Endothelial cell of umbilical vein (primary cell): ENCODE data around the gene VAV3. TPM values are rescaled to one million over a fixed set of nuclear protein-coding genes. Genes with fewer than 3 reads are reported as not detected.

ENCODE experiments used
- BruUV-seq: library from RNA; stranded (reverse); fragments of 400-500 nt; replicated peaks from 2 replicates; lab custom pipeline; 2021; lab: Mats Ljungman, UMichigan
- CTCF ChIA-PET: fragments of 300-600, 350-600 bp; sonication (Branson Sonifier 250); formaldehyde crosslinking; loops from one replicate; lab custom pipeline; 2021; ENCODE audit warnings: antibody characterized with exemption, inconsistent platforms; lab: Charles Lee
- POLR2A ChIA-PET: fragments of 300-600, 350-600 bp; sonication (Branson Sonifier 250); formaldehyde crosslinking; loops from one replicate; lab custom pipeline; 2021; ENCODE audit warnings: antibody characterized with exemption, inconsistent platforms; lab: Charles Lee
- DNase-seq: peaks from one replicate; pipeline ENCODE4 v3.0.0-alpha.2; 2011; ENCODE audit warnings: low read depth, low spot score
- FAIRE-seq: peaks from 2 replicates; lab custom pipeline; 2011; peaks lifted over from hg19 to GRCh38; lab: Jason Lieb, UNC
- H2AFZ ChIP-seq: 2 replicates; pipeline ENCODE4 v1.6.0; 2012; ENCODE audit warnings: low read depth, low read length, control low read depth, inconsistent platforms
- H3K27ac ChIP-seq: 2 replicates; pipeline ENCODE4 v1.5.1; 2011; ENCODE audit warnings: low read depth, mild to moderate bottlenecking, control low read depth, low read length, moderate library complexity; ENCODE audit not compliant: insufficient read depth
- H3K27me3 ChIP-seq, 2 experiments: 2 replicates each; pipeline versions ENCODE4 v1.6.0 to v1.6.1; 2011; ENCODE audit warnings: low read length in 2 of 2, mixed read lengths in 1 of 2; ENCODE audit not compliant: control insufficient read depth in 2 of 2, insufficient read depth in 2 of 2
- H3K36me3 ChIP-seq, 2 experiments: 2 replicates in 1 of 2; 3 replicates in 1 of 2; pipeline ENCODE4 v1.5.1; 2011; ENCODE audit warnings: low read length in 2 of 2, mild to moderate bottlenecking in 1 of 2, moderate library complexity in 1 of 2; ENCODE audit not compliant: control insufficient read depth in 2 of 2, insufficient read depth in 2 of 2; ENCODE audit errors: extremely low read depth in 1 of 2
- H3K4me1 ChIP-seq: 3 replicates; pipeline ENCODE4 v1.5.1; 2011; ENCODE audit warnings: mild to moderate bottlenecking, low read length; ENCODE audit not compliant: control insufficient read depth, insufficient read depth; ENCODE audit errors: extremely low read depth
- H3K4me2 ChIP-seq: 2 replicates; pipeline ENCODE4 v1.6.1; 2011; ENCODE audit warnings: low read length, control low read depth, mixed read lengths; ENCODE audit not compliant: insufficient read depth
- H3K4me3 ChIP-seq, 3 experiments: fragments of 200-600 bp in 1 of 3; sonication (generic), shearing (Covaris generic) in 1 of 3; replicated peaks in 1 of 3; 2 replicates each; pipeline ENCODE4 v1.5.1; 2011 to 2016; ENCODE audit warnings: control low read depth in 3 of 3, low read length in 3 of 3, mild to moderate bottlenecking in 2 of 3, inconsistent platforms in 1 of 3, low read depth in 1 of 3, moderate library complexity in 1 of 3; ENCODE audit not compliant: insufficient read depth in 1 of 3
- H3K79me2 ChIP-seq: 2 replicates; pipeline ENCODE4 v1.6.0; 2012; ENCODE audit warnings: low read length, inconsistent platforms; ENCODE audit not compliant: control insufficient read depth, insufficient read depth
- H3K9ac ChIP-seq: replicated peaks from 2 replicates; pipeline ENCODE3; 2011; ENCODE audit warnings: low read length, control low read depth; ENCODE audit not compliant: insufficient read depth; ENCODE audit errors: extremely low read depth
- H3K9me1 ChIP-seq: replicated peaks from 3 replicates; pipeline ENCODE4 v1.6.0; 2011; ENCODE audit warnings: mild to moderate bottlenecking, low read length; ENCODE audit not compliant: control insufficient read depth, insufficient read depth; ENCODE audit errors: extremely low read depth
- H3K9me3 ChIP-seq: replicated peaks from 2 replicates; pipeline ENCODE4 v1.5.1; 2012; ENCODE audit warnings: low read length, inconsistent platforms; ENCODE audit not compliant: control insufficient read depth, insufficient read depth
- H4K20me1 ChIP-seq: replicated peaks from 2 replicates; pipeline ENCODE3; 2011; ENCODE audit warnings: mild to moderate bottlenecking, low read length; ENCODE audit not compliant: control insufficient read depth, insufficient read depth; ENCODE audit errors: extremely low read depth
- EZH2 ChIP-seq: IDR thresholded peaks from 2 replicates; pipeline ENCODE4 v1.6.1; 2012; ENCODE audit warnings: borderline replicate concordance, low read depth, mild to moderate bottlenecking, moderate library complexity, low read length, inconsistent platforms; ENCODE audit not compliant: severe bottlenecking
- FOS ChIP-seq: IDR thresholded peaks from 2 replicates; pipeline ENCODE4 v1.6.1; 2011; ENCODE audit warnings: mild to moderate bottlenecking, low read length, moderate library complexity, borderline replicate concordance; ENCODE audit not compliant: insufficient read depth
- GATA2 ChIP-seq: IDR thresholded peaks from 2 replicates; pipeline ENCODE4 v1.7.0; 2011; ENCODE audit warnings: low read depth, mild to moderate bottlenecking, moderate library complexity, mixed read lengths, low read length; ENCODE audit not compliant: insufficient read length, insufficient read depth
- JUN ChIP-seq: IDR thresholded peaks from 2 replicates; pipeline ENCODE4 v1.6.1; 2011; ENCODE audit warnings: borderline replicate concordance, low read depth; ENCODE audit not compliant: insufficient read length, insufficient read depth
- MYC ChIP-seq: IDR thresholded peaks from one replicate; pipeline ENCODE4 v1.6.1; 2011; ENCODE audit warnings: mild to moderate bottlenecking, low read depth, low read length
- POLR2A ChIP-seq: IDR thresholded peaks from 2 replicates; pipeline ENCODE4 v1.6.1; 2012; ENCODE audit warnings: low read depth, mild to moderate bottlenecking, control low read depth, low read length
- POLR2AphosphoS5 ChIP-seq: IDR thresholded peaks from 2 replicates; pipeline ENCODE4 v1.6.1; 2012; ENCODE audit warnings: low read depth, mild to moderate bottlenecking, control low read depth, low read length, moderate library complexity; ENCODE audit not compliant: insufficient read depth
- dilution Hi-C: fragments of 300-500 bp; cut with MboI; formaldehyde crosslinking; loops from one replicate; pipeline ENCODE4 v1.15.0; 2019; ENCODE audit warnings: low sequenced_read_pairs; ENCODE audit not compliant: extremely low pct_ligation_motif_present
- intact Hi-C: fragments of 100-400 bp; cut with micrococcal nuclease; formaldehyde crosslinking; loops from one replicate; pipeline ENCODE4 v1.10.0; 2022
- polyA plus RNA-seq, 4 experiments: library from polyadenylated mRNA; depleted of rRNA in 3 of 4; stranded (reverse) in 3 of 4; unstranded in 1 of 4; fragments of >200 nt; gene quantifications; 2 replicates each; pipeline versions ENCODE4 v1.2.1 to v1.2.3, GENCODE V29; 2011 to 2012; ENCODE audit warnings: missing spikeins in 1 of 4
- total RNA-seq: library from RNA; stranded (reverse); gene quantifications from 2 replicates; pipeline ENCODE4 v1.2.3, GENCODE V29; 2021
- TF ChIP-seq, protein P1 (sequence below), 2 donors: IDR thresholded peaks; 1 replicate in 1 of 2; 2 replicates in 1 of 2; pipeline ENCODE4 v1.5.1; 2011; ENCODE audit warnings: low read length in 2 of 2, mild to moderate bottlenecking in 2 of 2, moderate library complexity in 2 of 2, control low read depth in 1 of 2, inconsistent platforms in 1 of 2, low read depth in 1 of 2; ENCODE audit not compliant: insufficient read depth in 1 of 2; ENCODE audit errors: extremely low read depth in 1 of 2

Gene VAV3
- total and polyA plus RNA-seq, 2 donors (not counting 3 experiments of a cell fraction or from before 2014, with no cell fraction given): 0.18 to 1.5 TPM

DNA sequence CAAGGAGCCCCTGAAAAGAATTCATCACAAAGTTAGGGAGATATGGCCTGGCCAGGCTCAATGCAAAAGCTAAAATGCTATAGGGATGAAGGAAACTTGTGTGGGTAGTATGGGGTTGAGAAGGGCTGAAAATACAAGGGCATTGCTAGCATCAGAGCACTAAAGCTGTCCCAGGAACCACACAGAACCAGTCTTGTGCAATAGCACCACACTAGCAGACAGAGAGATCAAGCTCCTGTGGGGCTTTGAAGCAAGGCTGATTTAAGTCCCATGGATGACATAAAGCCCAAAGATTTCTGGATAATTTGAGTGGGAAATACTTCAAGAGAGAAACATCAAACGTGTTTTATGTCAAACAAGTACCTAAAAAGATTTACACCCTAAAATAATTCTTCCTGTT is 97.1 kb downstream of the VAV3 start:
- Histone ChIP-seq H3K9me1 (no peaks in the 10 kb centered on the region), H4K20me1 (no peaks in the 10 kb centered on the region), H3K27me3 (peaks cover 3% of the 10 kb centered on the region in 2 experiments), H3K27ac (no peak overlapping the region), H3K79me2 (no peaks in the 10 kb centered on the region), H3K9me3 (no peaks in the 10 kb centered on the region), H3K9ac (no peak overlapping the region), H3K4me2 (no peak overlapping the region), H3K4me3 (no peak overlapping the region), H3K4me1 (no peaks in the 10 kb centered on the region), H3K36me3 (no peaks in the 10 kb centered on the region), H2AFZ (no peak overlapping the region)
- ChIA-PET CTCF (interaction anchor here (1.0 kb wide), 1 partner anchor 8 kb away, joined by 3 read pairs; no protein-coding TSS in a partner anchor), POLR2A (no interaction called here)
- no peak for FAIRE-seq
- intact Hi-C loops (no loop called here), dilution Hi-C loops (no loop called here)
- TF ChIP-seq MYC (no peak), GATA2 (no peak), EZH2 (no peak), JUN (no peak)
- BruUV-seq: no TSS peak
- DNase-seq: no peak

DNA sequence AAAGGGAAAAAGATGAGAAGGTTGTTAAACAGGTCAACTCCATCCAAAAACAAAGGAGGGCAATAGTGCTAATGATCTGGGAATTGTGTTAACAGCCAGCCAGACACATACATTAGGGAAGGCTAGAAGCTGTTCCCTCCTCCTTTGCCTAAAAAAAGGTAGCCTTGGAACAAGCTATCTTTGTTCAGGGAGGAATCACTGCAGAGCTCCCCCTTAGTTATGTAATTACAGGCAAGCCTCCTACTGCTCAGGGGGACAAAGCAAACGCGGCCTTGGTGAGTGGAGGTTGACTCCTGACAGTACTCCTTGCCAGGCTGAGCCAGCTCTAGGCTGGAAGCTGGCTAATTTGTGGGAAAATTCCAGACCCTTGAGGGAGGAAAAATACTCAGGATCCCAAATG is 97.6 kb downstream of the VAV3 start:
- Histone ChIP-seq H3K27me3 (peaks cover 3% of the 10 kb centered on the region in 2 experiments), H3K79me2 (no peaks in the 10 kb centered on the region), H4K20me1 (no peaks in the 10 kb centered on the region), H3K27ac (no peak overlapping the region), H3K4me2 (no peak overlapping the region), H3K36me3 (no peaks in the 10 kb centered on the region), H3K4me1 (peaks cover 2% of the 10 kb centered on the region), H3K9ac (no peak overlapping the region), H3K4me3 (no peak overlapping the region), H3K9me1 (no peaks in the 10 kb centered on the region), H3K9me3 (no peaks in the 10 kb centered on the region), H2AFZ (no peak overlapping the region)
- dilution Hi-C loops (no loop called here), intact Hi-C loops (no loop called here)
- FAIRE-seq: no peak
- TF ChIP-seq JUN (no peak), GATA2 (no peak), FOS (no peak), POLR2AphosphoS5 (no peak), POLR2A (no peak)
- TF ChIP-seq, protein P1, sequence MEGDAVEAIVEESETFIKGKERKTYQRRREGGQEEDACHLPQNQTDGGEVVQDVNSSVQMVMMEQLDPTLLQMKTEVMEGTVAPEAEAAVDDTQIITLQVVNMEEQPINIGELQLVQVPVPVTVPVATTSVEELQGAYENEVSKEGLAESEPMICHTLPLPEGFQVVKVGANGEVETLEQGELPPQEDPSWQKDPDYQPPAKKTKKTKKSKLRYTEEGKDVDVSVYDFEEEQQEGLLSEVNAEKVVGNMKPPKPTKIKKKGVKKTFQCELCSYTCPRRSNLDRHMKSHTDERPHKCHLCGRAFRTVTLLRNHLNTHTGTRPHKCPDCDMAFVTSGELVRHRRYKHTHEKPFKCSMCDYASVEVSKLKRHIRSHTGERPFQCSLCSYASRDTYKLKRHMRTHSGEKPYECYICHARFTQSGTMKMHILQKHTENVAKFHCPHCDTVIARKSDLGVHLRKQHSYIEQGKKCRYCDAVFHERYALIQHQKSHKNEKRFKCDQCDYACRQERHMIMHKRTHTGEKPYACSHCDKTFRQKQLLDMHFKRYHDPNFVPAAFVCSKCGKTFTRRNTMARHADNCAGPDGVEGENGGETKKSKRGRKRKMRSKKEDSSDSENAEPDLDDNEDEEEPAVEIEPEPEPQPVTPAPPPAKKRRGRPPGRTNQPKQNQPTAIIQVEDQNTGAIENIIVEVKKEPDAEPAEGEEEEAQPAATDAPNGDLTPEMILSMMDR (IDR thresholded peaks at IDR 0.05; ENCODE audit: extremely low read depth in 1 of 2, insufficient read depth in 1 of 2, low read depth in 1 of 2, low read length in 2 of 2): no peak
- DNase-seq: no peak
- no TSS peak for BruUV-seq
- CTCF ChIA-PET: interaction anchor here (1.0 kb wide), 1 partner anchor 8 kb away, joined by 3 read pairs; no protein-coding TSS in a partner anchor
- POLR2A ChIA-PET: no interaction called here
